HCT116 (cell line): ENCODE results near the gene FRK. TPM values are rescaled to one million over a fixed set of nuclear protein-coding genes. Genes with fewer than 3 reads are reported as not detected.

Source experiments
- ATAC-seq: fragments of 200-7000 bp; cut with Tn5 transposase; 2 replicates; pipeline ENCODE4 v1.9.1; 2020; ENCODE audit warnings: mild to moderate bottlenecking, moderate library complexity
- BruUV-seq: library from RNA; stranded (reverse); fragments of 400-500 nt; replicated peaks from 2 replicates; lab custom pipeline; 2021; lab: Mats Ljungman, UMichigan
- CTCF ChIA-PET: fragments of 300-600 bp; sonication (Branson Sonifier 250); formaldehyde crosslinking; loops from one replicate; lab custom pipeline; 2021; ENCODE audit warnings: antibody characterized with exemption; lab: Charles Lee
- POLR2A ChIA-PET: fragments of 300-600, 350-600 bp; sonication (Branson Sonifier 250); formaldehyde crosslinking; loops from one replicate; lab custom pipeline; 2021; ENCODE audit warnings: antibody characterized with exemption; lab: Charles Lee
- RAD21 ChIA-PET, 2 experiments: fragments of 300-600 bp; sonication (Branson Sonifier 250); formaldehyde crosslinking; loops; one replicate each; lab custom pipeline; 2023; ENCODE audit warnings: low total read pairs in 2 of 2; ENCODE audit not compliant: uncharacterized antibody in 2 of 2, unreplicated experiment in 2 of 2, low non-redundant PET in 1 of 2; lab: Charles Lee
- DNase-seq: peaks from one replicate; pipeline ENCODE4 v3.0.0-alpha.2; 2010; ENCODE audit warnings: low read depth, low spot score
- H2AFZ ChIP-seq: fragments of 200-600 bp; shearing (Covaris generic), sonication (generic); 2 replicates; pipeline ENCODE4 v1.6.1; 2017; ENCODE audit warnings: low read depth, mixed run types, mixed read lengths, antibody characterized with exemption, low read length; ENCODE audit not compliant: poor library complexity, severe bottlenecking
- H3K27ac ChIP-seq: 2 replicates; pipeline ENCODE4 v1.5.1; 2012; ENCODE audit warnings: low read depth, low read length
- H3K27me3 ChIP-seq: fragments of 200-600 bp; sonication (generic); 2 replicates; pipeline ENCODE4 v1.6.1; 2016; ENCODE audit warnings: mixed run types, low read length, mixed read lengths; ENCODE audit not compliant: insufficient read depth
- H3K36me3 ChIP-seq, 2 experiments: fragments of 200-500 bp in 1 of 2; fragments of 200-600 bp in 1 of 2; sonication (Bioruptor generic) in 1 of 2; sonication (generic) in 1 of 2; 2 replicates each; pipeline versions ENCODE4 v1.5.1 to v1.6.1; 2014 to 2016; ENCODE audit warnings: low read length in 2 of 2, inconsistent platforms in 1 of 2, mixed read lengths in 1 of 2, mixed run types in 1 of 2; ENCODE audit not compliant: insufficient read depth in 2 of 2, control insufficient read depth in 1 of 2
- H3K4me1 ChIP-seq, 2 experiments: fragments of 200-600 bp in 1 of 2; sonication (generic) in 1 of 2; 2 replicates each; pipeline versions ENCODE4 v1.5.1 to v1.6.1; 2012 to 2017; ENCODE audit warnings: low read length in 2 of 2, inconsistent platforms in 1 of 2, mild to moderate bottlenecking in 1 of 2, mixed read lengths in 1 of 2, mixed run types in 1 of 2, moderate library complexity in 1 of 2; ENCODE audit not compliant: insufficient read depth in 2 of 2, control insufficient read depth in 1 of 2
- H3K4me2 ChIP-seq: fragments of 200-600 bp; sonication (generic); 2 replicates; pipeline ENCODE4 v1.6.1; 2017; ENCODE audit warnings: mixed run types, low read length, mixed read lengths
- H3K4me3 ChIP-seq, 2 experiments: fragments of 200-600 bp in 1 of 2; sonication (generic) in 1 of 2; replicated peaks in 1 of 2; 2 replicates each; pipeline ENCODE4 v1.5.1; 2011 to 2016; ENCODE audit warnings: low read length in 2 of 2, control low read depth in 1 of 2, low read depth in 1 of 2, mild to moderate bottlenecking in 1 of 2, mixed read lengths in 1 of 2, mixed run types in 1 of 2
- H3K79me2 ChIP-seq: fragments of 200-600 bp; sonication (generic); 2 replicates; pipeline ENCODE4 v1.6.1; 2017; ENCODE audit warnings: mild to moderate bottlenecking, mixed run types, low read length, moderate library complexity, mixed read lengths; ENCODE audit not compliant: insufficient read depth
- H3K9ac ChIP-seq: fragments of 200-600 bp; sonication (generic); 2 replicates; pipeline ENCODE4 v1.6.1; 2016; ENCODE audit warnings: low read length, mixed read lengths
- H3K9me2 ChIP-seq: fragments of 200-600 bp; sonication (generic), shearing (Covaris generic); 2 replicates; pipeline ENCODE4 v1.6.1; 2017; ENCODE audit warnings: mixed run types, mild to moderate bottlenecking, moderate library complexity; ENCODE audit not compliant: insufficient read depth
- H3K9me3 ChIP-seq, 2 experiments: fragments of 200-500 bp in 1 of 2; fragments of 200-600 bp in 1 of 2; sonication (Bioruptor generic) in 1 of 2; sonication (generic) in 1 of 2; 2 replicates each; pipeline ENCODE4 v1.6.1; 2014 to 2017; ENCODE audit warnings: low read length in 2 of 2, mixed read lengths in 2 of 2, inconsistent platforms in 1 of 2, low read depth in 1 of 2, mild to moderate bottlenecking in 1 of 2, mixed run types in 1 of 2, moderate library complexity in 1 of 2; ENCODE audit not compliant: control insufficient read depth in 1 of 2, insufficient read depth in 1 of 2
- H4K20me1 ChIP-seq: fragments of 200-600 bp; sonication (generic), shearing (Covaris generic); 2 replicates; pipeline ENCODE4 v1.6.1; 2017; ENCODE audit warnings: mixed run types, mild to moderate bottlenecking, moderate library complexity; ENCODE audit not compliant: insufficient read depth
- ATF3 ChIP-seq: IDR thresholded peaks from 2 replicates; pipeline ENCODE4 v1.6.1; 2012
- CBX3 ChIP-seq: IDR thresholded peaks from 2 replicates; pipeline ENCODE4 v1.6.1; 2012; ENCODE audit warnings: low read depth
- CEBPB ChIP-seq: IDR thresholded peaks from 2 replicates; pipeline ENCODE4 v1.6.1; 2012; ENCODE audit warnings: low read depth
- CTCF ChIP-seq, 3 experiments: fragments of 200-600 bp in 1 of 3; sonication (generic) in 1 of 3; IDR thresholded peaks in 2 of 3; conservative IDR thresholded peaks in 1 of 3; 2 replicates each; pipeline ENCODE4 v1.5.1; 2012 to 2017; ENCODE audit warnings: low read depth in 2 of 3, low read length in 2 of 3, antibody characterized with exemption in 1 of 3, borderline replicate concordance in 1 of 3, control low read depth in 1 of 3, mild to moderate bottlenecking in 1 of 3, mixed read lengths in 1 of 3, mixed run types in 1 of 3, moderate library complexity in 1 of 3; ENCODE audit not compliant: insufficient read depth in 1 of 3
- EGR1 ChIP-seq: IDR thresholded peaks from 2 replicates; pipeline ENCODE4 v1.6.1; 2012; ENCODE audit warnings: low read depth
- ELF1 ChIP-seq: IDR thresholded peaks from 2 replicates; pipeline ENCODE4 v1.6.1; 2012; ENCODE audit warnings: low read depth, borderline replicate concordance
- EZH2 ChIP-seq: fragments of 200-600 bp; sonication (generic); IDR thresholded peaks from 2 replicates; pipeline ENCODE4 v1.6.1; 2017; ENCODE audit warnings: antibody characterized with exemption, mixed run types
- EZH2phosphoT487 ChIP-seq: fragments of 200-600 bp; IDR thresholded peaks from 2 replicates; pipeline ENCODE4 v1.6.1; 2018; ENCODE audit warnings: antibody characterized with exemption, borderline replicate concordance
- FOSL1 ChIP-seq: IDR thresholded peaks from 2 replicates; pipeline ENCODE4 v1.6.1; 2012; ENCODE audit warnings: low read depth
- JUND ChIP-seq: IDR thresholded peaks from 2 replicates; pipeline ENCODE4 v1.6.1; 2012
- POLR2A ChIP-seq: IDR thresholded peaks from 2 replicates; pipeline ENCODE4 v1.7.0; 2011; ENCODE audit warnings: borderline replicate concordance; ENCODE audit not compliant: insufficient read depth, insufficient read length; ENCODE audit errors: extremely low read depth
- POLR2AphosphoS5 ChIP-seq: IDR thresholded peaks from 2 replicates; pipeline ENCODE4 v1.6.1; 2011; ENCODE audit warnings: mild to moderate bottlenecking, low read depth, low read length, moderate library complexity
- SIN3A ChIP-seq: IDR thresholded peaks from 2 replicates; pipeline ENCODE4 v1.6.1; 2012; ENCODE audit warnings: low read depth
- SP1 ChIP-seq: IDR thresholded peaks from 2 replicates; pipeline ENCODE4 v1.6.1; 2012; ENCODE audit warnings: low read depth
- TCF7L2 ChIP-seq: IDR thresholded peaks from 2 replicates; pipeline ENCODE4 v1.7.0; 2011; ENCODE audit warnings: borderline replicate concordance, inconsistent platforms; ENCODE audit not compliant: insufficient read depth, insufficient read length; ENCODE audit errors: extremely low read depth
- YY1 ChIP-seq: IDR thresholded peaks from 2 replicates; pipeline ENCODE4 v1.6.1; 2011; ENCODE audit warnings: low read length, low read depth, moderate library complexity, mild to moderate bottlenecking; ENCODE audit not compliant: insufficient replicate concordance; ENCODE audit errors: extremely low read depth
- ZFX ChIP-seq: fragments of 450-650 bp; IDR thresholded peaks from 2 replicates; pipeline ENCODE4 v1.6.1; 2017
- ZNF274 ChIP-seq: fragments of 200-500 bp; sonication (Bioruptor generic); IDR thresholded peaks from 2 replicates; pipeline ENCODE4 v1.6.1; 2014; ENCODE audit warnings: mild to moderate bottlenecking, low read depth, low read length, inconsistent platforms
- intact Hi-C: fragments of 100-400 bp; cut with micrococcal nuclease; formaldehyde crosslinking; loops from 2 replicates; pipeline ENCODE4 v1.10.0; 2022
- total RNA-seq: library from RNA; stranded (reverse); gene quantifications from one replicate; pipeline ENCODE4 v1.2.1, GENCODE V29; 2021; ENCODE audit not compliant: unreplicated experiment
- TF ChIP-seq, protein P1 (sequence below): IDR thresholded peaks from 2 replicates; pipeline ENCODE4 v1.6.1; 2012; ENCODE audit warnings: low read depth
- TF ChIP-seq, protein P2 (sequence below): IDR thresholded peaks from 2 replicates; pipeline ENCODE4 v1.6.1; 2012

Gene FRK
- total RNA-seq, 1 experiment from 2014 or later: 3.7 TPM

- Histone ChIP-seq H3K9me2 (no peaks in the 10 kb centered on the region), H3K9me3 (no peaks in the 10 kb centered on the region), H3K9ac (no peak overlapping the region), H3K4me3 (no peak overlapping the region), H3K27ac (no peak overlapping the region), H2AFZ (no peak overlapping the region), H3K4me1 (no peaks in the 10 kb centered on the region), H4K20me1 (no peaks in the 10 kb centered on the region), H3K27me3 (peaks cover 5% of the 10 kb centered on the region; the same call in 1 of the 2 replicates), H3K4me2 (no peak overlapping the region), H3K79me2 (no peaks in the 10 kb centered on the region), H3K36me3 (no peaks in the 10 kb centered on the region)
- RAD21 ChIA-PET: no interaction called here
- ATAC-seq: no peak
- POLR2A ChIA-PET: no interaction called here
- intact Hi-C loops: no loop called here
- TF ChIP-seq FOSL1 (no peak), CEBPB (no peak), ATF3 (no peak), EZH2 (no peak), YY1 (no peak), SIN3A (no peak), EGR1 (no peak), POLR2AphosphoS5 (no peak), ZNF274 (no peak), EZH2phosphoT487 (no peak), ELF1 (no peak), ZFX (no peak), CBX3 (no peak), TCF7L2 (no peak), POLR2A (no peak), SP1 (no peak), JUND (no peak), CTCF (IDR thresholded peaks at IDR 0.05 in 2 of 3, conservative IDR thresholded peaks at IDR 0.05 in 1 of 3; ENCODE audit: borderline replicate concordance in 1 of 3, insufficient read depth in 1 of 3, low read depth in 2 of 3, low read length in 2 of 3) (no peak)
- TF ChIP-seq, protein P1, sequence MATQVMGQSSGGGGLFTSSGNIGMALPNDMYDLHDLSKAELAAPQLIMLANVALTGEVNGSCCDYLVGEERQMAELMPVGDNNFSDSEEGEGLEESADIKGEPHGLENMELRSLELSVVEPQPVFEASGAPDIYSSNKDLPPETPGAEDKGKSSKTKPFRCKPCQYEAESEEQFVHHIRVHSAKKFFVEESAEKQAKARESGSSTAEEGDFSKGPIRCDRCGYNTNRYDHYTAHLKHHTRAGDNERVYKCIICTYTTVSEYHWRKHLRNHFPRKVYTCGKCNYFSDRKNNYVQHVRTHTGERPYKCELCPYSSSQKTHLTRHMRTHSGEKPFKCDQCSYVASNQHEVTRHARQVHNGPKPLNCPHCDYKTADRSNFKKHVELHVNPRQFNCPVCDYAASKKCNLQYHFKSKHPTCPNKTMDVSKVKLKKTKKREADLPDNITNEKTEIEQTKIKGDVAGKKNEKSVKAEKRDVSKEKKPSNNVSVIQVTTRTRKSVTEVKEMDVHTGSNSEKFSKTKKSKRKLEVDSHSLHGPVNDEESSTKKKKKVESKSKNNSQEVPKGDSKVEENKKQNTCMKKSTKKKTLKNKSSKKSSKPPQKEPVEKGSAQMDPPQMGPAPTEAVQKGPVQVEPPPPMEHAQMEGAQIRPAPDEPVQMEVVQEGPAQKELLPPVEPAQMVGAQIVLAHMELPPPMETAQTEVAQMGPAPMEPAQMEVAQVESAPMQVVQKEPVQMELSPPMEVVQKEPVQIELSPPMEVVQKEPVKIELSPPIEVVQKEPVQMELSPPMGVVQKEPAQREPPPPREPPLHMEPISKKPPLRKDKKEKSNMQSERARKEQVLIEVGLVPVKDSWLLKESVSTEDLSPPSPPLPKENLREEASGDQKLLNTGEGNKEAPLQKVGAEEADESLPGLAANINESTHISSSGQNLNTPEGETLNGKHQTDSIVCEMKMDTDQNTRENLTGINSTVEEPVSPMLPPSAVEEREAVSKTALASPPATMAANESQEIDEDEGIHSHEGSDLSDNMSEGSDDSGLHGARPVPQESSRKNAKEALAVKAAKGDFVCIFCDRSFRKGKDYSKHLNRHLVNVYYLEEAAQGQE: no peak
- TF ChIP-seq, protein P2, sequence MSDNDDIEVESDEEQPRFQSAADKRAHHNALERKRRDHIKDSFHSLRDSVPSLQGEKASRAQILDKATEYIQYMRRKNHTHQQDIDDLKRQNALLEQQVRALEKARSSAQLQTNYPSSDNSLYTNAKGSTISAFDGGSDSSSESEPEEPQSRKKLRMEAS: no peak
- CTCF ChIA-PET: interaction anchor here (0.8 kb wide), 1 partner anchor 9 kb away, joined by 3 read pairs; no protein-coding TSS in a partner anchor
- DNase-seq: no peak
- no TSS peak for BruUV-seq
Observed at GRCh38 chr6:115909923-115910546, 150.7 kb downstream of the FRK start.
